ENCODE measurements around the gene VAV2. TPM values are rescaled to one million over a fixed set of nuclear protein-coding genes. Genes with fewer than 3 reads are reported as not detected.

The VAV2 gene, protein sequence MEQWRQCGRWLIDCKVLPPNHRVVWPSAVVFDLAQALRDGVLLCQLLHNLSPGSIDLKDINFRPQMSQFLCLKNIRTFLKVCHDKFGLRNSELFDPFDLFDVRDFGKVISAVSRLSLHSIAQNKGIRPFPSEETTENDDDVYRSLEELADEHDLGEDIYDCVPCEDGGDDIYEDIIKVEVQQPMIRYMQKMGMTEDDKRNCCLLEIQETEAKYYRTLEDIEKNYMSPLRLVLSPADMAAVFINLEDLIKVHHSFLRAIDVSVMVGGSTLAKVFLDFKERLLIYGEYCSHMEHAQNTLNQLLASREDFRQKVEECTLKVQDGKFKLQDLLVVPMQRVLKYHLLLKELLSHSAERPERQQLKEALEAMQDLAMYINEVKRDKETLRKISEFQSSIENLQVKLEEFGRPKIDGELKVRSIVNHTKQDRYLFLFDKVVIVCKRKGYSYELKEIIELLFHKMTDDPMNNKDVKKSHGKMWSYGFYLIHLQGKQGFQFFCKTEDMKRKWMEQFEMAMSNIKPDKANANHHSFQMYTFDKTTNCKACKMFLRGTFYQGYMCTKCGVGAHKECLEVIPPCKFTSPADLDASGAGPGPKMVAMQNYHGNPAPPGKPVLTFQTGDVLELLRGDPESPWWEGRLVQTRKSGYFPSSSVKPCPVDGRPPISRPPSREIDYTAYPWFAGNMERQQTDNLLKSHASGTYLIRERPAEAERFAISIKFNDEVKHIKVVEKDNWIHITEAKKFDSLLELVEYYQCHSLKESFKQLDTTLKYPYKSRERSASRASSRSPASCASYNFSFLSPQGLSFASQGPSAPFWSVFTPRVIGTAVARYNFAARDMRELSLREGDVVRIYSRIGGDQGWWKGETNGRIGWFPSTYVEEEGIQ
- 48.4 TPM for polyA plus RNA-seq
- long read RNA-seq, donor 1, full-length matches to known transcripts = 1 of 1 reads
- long read RNA-seq, donor 1, partial matches to known transcripts = 0 of 1 reads
- long read RNA-seq, donor 1, other reads (novel, unspliced or antisense) = 0 of 1 reads
- long read RNA-seq, donor 2, full-length matches to known transcripts = 2 of 2 reads
- long read RNA-seq, donor 2, partial matches to known transcripts = 0 of 2 reads
- long read RNA-seq, donor 2, other reads (novel, unspliced or antisense) = 0 of 2 reads
- long read RNA-seq, donor 3 = 0 reads
- long read RNA-seq, donor 4 = 0 reads
- long read RNA-seq, donor 5, full-length matches to known transcripts = 1 of 1 reads
- long read RNA-seq, donor 5, partial matches to known transcripts = 0 of 1 reads
- long read RNA-seq, donor 5, other reads (novel, unspliced or antisense) = 0 of 1 reads
- long read RNA-seq, donor 6, full-length matches to known transcripts = 3 of 3 reads
- long read RNA-seq, donor 6, partial matches to known transcripts = 0 of 3 reads
- long read RNA-seq, donor 6, other reads (novel, unspliced or antisense) = 0 of 3 reads
- long read RNA-seq, donor 7 = 0 reads
- long read RNA-seq, donor 8, full-length matches to known transcripts = 3 of 3 reads
- long read RNA-seq, donor 8, partial matches to known transcripts = 0 of 3 reads
- long read RNA-seq, donor 8, other reads (novel, unspliced or antisense) = 0 of 3 reads
- long read RNA-seq, donor 9 = 0 reads
- long read RNA-seq, donor 10, full-length matches to known transcripts = 3 of 3 reads
- long read RNA-seq, donor 10, partial matches to known transcripts = 0 of 3 reads
- long read RNA-seq, donor 10, other reads (novel, unspliced or antisense) = 0 of 3 reads
- long read RNA-seq, donor 11 = 0 reads

DNA sequence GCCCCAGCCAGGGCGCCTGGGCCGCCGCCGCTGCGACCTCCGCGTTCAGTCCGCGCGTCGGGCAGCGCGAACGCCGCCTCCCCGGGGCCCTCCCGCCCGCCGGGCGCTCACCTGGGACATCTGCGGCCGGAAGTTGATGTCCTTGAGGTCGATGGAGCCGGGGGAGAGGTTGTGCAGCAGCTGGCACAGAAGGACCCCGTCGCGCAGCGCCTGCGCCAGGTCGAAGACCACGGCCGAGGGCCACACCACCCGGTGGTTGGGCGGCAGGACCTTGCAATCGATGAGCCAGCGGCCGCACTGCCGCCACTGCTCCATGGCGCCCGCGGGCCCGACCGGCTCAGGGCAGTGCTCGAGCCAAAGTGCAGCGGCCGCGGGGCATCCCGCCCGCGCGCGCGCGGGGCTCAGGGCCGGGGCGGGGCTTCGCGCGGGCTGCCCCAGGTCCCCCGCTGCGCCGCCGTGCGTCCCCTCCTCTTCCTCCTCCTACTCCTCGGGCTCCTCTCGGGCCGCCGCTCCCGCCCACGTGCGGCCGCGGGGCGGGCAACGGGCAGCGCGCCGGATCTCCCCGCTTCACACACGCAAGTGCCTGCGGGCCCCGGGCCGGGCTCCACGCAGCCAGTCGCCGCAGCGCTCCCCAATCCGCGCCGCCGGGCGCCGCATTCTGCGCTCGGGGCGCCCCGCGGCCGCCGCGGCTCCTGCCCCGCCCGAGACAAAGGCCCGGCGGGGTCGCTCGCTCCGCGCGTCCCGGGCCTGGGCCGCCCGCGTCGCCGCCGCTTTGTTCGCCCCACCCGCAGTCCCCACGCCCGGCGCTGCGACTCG lies at the start of gene VAV2:
VAV2 (minus strand) TSS at position 361 of the 816 bp plus-strand sequence; CDS start at position 315, 46 bp downstream.
- DNase-seq = peak in 1 of 2 donors; percentile 81
- Histone ChIP-seq H3K4me3 (ENCODE audit: low read length) (peak within 1 kb of the TSS; percentile 79), H3K36me3 (ENCODE audit: control insufficient read depth, insufficient read depth, low read length) (peaks cover 8% of the 10 kb centered on the region), H3K27ac (ENCODE audit: low read length) (peak within 1 kb of the TSS; percentile 100), H3K4me1 (ENCODE audit: control insufficient read depth, insufficient read depth, low read length) (peaks cover 29% of the 10 kb centered on the region), H3K9me3 (ENCODE audit: control insufficient read depth, low read depth, low read length) (peaks cover 2% of the 10 kb centered on the region), H3K27me3 (ENCODE audit: control insufficient read depth, insufficient read depth, low read length) (no peaks in the 10 kb centered on the region)
- no CpG with 5 or more reads among the region's 124 CpGs for WGBS (ENCODE audit: insufficient coverage, low lambda C conversion rate)

- no CpG with 5 or more reads among the region's 16 CpGs for WGBS (ENCODE audit: insufficient coverage, low lambda C conversion rate)
- peaks cover 76% of the 10 kb centered on the region for H3K36me3 ChIP-seq (ENCODE audit: control insufficient read depth, insufficient read depth, low read length)
Measured at GRCh38 chr9:134041649-134041962, 49.5 kb upstream of the VAV2 start.

GRCh38 chr9:134040781-134041648 lies 48.9 kb upstream of the VAV2 start:
- Histone ChIP-seq H3K27ac (ENCODE audit: low read length) (no peak overlapping the region), H3K9me3 (ENCODE audit: control insufficient read depth, low read depth, low read length) (no peaks in the 10 kb centered on the region), H3K4me1 (ENCODE audit: control insufficient read depth, insufficient read depth, low read length) (no peaks in the 10 kb centered on the region), H3K27me3 (ENCODE audit: control insufficient read depth, insufficient read depth, low read length) (no peaks in the 10 kb centered on the region), H3K36me3 (ENCODE audit: control insufficient read depth, insufficient read depth, low read length) (peaks cover 75% of the 10 kb centered on the region), H3K4me3 (ENCODE audit: low read length) (no peak overlapping the region)
- DNase-seq = no peak
- WGBS (ENCODE audit: insufficient coverage, low lambda C conversion rate) = 100% methylated on average over 1 of the region's 21 CpGs

More at GRCh38 chr9:134041649-134041962, 49.5 kb upstream of the VAV2 start:
- no peak overlapping the region for H3K4me3 ChIP-seq (ENCODE audit: low read length)
- DNase-seq = no peak
- no peaks in the 10 kb centered on the region for H3K4me1 ChIP-seq (ENCODE audit: control insufficient read depth, insufficient read depth, low read length)
- no peaks in the 10 kb centered on the region for H3K9me3 ChIP-seq (ENCODE audit: control insufficient read depth, low read depth, low read length)
- H3K27me3 ChIP-seq (ENCODE audit: control insufficient read depth, insufficient read depth, low read length) = no peaks in the 10 kb centered on the region
- no peak overlapping the region for H3K27ac ChIP-seq (ENCODE audit: low read length)

GRCh38 chr9:134040176-134040565 lies 48.0 kb upstream of the VAV2 start:
- Histone ChIP-seq H3K4me1 (ENCODE audit: control insufficient read depth, insufficient read depth, low read length) (no peaks in the 10 kb centered on the region), H3K27ac (ENCODE audit: low read length) (no peak overlapping the region), H3K9me3 (ENCODE audit: control insufficient read depth, low read depth, low read length) (no peaks in the 10 kb centered on the region), H3K27me3 (ENCODE audit: control insufficient read depth, insufficient read depth, low read length) (no peaks in the 10 kb centered on the region), H3K4me3 (ENCODE audit: low read length) (no peak overlapping the region), H3K36me3 (ENCODE audit: control insufficient read depth, insufficient read depth, low read length) (peaks cover 75% of the 10 kb centered on the region)
- WGBS (ENCODE audit: insufficient coverage, low lambda C conversion rate) = no CpG with 5 or more reads among the region's 17 CpGs
- DNase-seq = no peak

- Histone ChIP-seq H3K36me3 (ENCODE audit: control insufficient read depth, insufficient read depth, low read length) (peaks cover 75% of the 10 kb centered on the region), H3K4me3 (ENCODE audit: low read length) (no peak overlapping the region), H3K27me3 (ENCODE audit: control insufficient read depth, insufficient read depth, low read length) (no peaks in the 10 kb centered on the region), H3K4me1 (ENCODE audit: control insufficient read depth, insufficient read depth, low read length) (no peaks in the 10 kb centered on the region), H3K9me3 (ENCODE audit: control insufficient read depth, low read depth, low read length) (no peaks in the 10 kb centered on the region), H3K27ac (ENCODE audit: low read length) (no peak overlapping the region)
- DNase-seq = no peak
- 93% methylated on average over 3 of the region's 20 CpGs for WGBS (ENCODE audit: insufficient coverage, low lambda C conversion rate)
Measured at GRCh38 chr9:134039386-134040175, 47.5 kb upstream of the VAV2 start.

GRCh38 chr9:134037641-134038040 lies 45.5 kb upstream of the VAV2 start:
- no peaks in the 10 kb centered on the region for H3K4me1 ChIP-seq (ENCODE audit: control insufficient read depth, insufficient read depth, low read length)
- H3K4me3 ChIP-seq (ENCODE audit: low read length) = no peak overlapping the region
- peaks cover 3% of the 10 kb centered on the region for H3K9me3 ChIP-seq (ENCODE audit: control insufficient read depth, low read depth, low read length)
- no peak for DNase-seq
- no CpG with 5 or more reads among the region's 2 CpGs for WGBS (ENCODE audit: insufficient coverage, low lambda C conversion rate)
- H3K27me3 ChIP-seq (ENCODE audit: control insufficient read depth, insufficient read depth, low read length) = no peaks in the 10 kb centered on the region
- H3K27ac ChIP-seq (ENCODE audit: low read length) = no peak overlapping the region
- H3K36me3 ChIP-seq (ENCODE audit: control insufficient read depth, insufficient read depth, low read length) = peaks cover 78% of the 10 kb centered on the region

- Histone ChIP-seq H3K4me3 (ENCODE audit: low read length) (no peak overlapping the region), H3K27me3 (ENCODE audit: control insufficient read depth, insufficient read depth, low read length) (no peaks in the 10 kb centered on the region), H3K27ac (ENCODE audit: low read length) (no peak overlapping the region), H3K36me3 (ENCODE audit: control insufficient read depth, insufficient read depth, low read length) (peaks cover 77% of the 10 kb centered on the region), H3K4me1 (ENCODE audit: control insufficient read depth, insufficient read depth, low read length) (no peaks in the 10 kb centered on the region), H3K9me3 (ENCODE audit: control insufficient read depth, low read depth, low read length) (peaks cover 8% of the 10 kb centered on the region)
- no CpG with 5 or more reads among the region's 16 CpGs for WGBS (ENCODE audit: insufficient coverage, low lambda C conversion rate)
- no peak for DNase-seq
Measured at GRCh38 chr9:134036130-134036529, 44.0 kb upstream of the VAV2 start.
